ENCODE measurements around the gene ZBTB40.

DNA sequence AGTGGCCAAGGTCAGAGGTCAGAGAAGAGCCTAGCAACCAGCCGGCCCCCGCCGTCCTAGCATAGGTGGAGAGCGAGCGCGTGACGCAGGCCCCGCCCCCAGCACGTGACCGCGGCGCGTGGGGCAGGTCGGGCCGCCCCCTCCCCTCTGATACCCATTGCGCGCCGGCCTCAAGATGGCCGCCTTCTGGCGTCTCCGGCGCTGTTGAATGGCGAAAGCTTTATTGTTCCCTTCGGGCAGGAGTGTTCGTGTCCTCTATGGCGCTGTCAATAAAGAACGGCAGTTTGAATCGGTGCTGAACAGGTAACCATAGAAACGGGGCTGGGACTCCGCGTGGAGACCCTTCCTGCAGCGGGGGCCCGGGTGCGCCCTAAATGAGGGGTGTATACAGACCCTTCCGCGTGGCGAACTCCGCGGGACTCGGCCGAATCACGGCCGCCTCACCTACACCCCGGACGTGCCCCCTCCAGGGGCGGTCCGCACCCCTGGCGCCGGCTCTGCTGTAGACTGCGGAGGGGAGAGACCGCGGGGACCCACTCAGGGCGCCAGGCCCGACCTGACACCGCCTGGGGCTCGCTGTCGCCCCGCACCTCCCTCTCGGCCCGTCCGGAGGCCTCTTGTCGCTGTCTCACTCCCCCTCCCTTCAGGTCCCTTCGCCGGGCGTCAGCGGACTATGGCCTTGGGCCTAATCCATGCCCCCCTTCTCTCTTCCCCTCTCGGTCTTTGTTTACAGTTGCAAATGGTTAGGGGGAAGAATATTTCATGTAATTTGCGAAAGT lies at the start of gene ZBTB40:
- TF ChIP-seq, protein P1, sequence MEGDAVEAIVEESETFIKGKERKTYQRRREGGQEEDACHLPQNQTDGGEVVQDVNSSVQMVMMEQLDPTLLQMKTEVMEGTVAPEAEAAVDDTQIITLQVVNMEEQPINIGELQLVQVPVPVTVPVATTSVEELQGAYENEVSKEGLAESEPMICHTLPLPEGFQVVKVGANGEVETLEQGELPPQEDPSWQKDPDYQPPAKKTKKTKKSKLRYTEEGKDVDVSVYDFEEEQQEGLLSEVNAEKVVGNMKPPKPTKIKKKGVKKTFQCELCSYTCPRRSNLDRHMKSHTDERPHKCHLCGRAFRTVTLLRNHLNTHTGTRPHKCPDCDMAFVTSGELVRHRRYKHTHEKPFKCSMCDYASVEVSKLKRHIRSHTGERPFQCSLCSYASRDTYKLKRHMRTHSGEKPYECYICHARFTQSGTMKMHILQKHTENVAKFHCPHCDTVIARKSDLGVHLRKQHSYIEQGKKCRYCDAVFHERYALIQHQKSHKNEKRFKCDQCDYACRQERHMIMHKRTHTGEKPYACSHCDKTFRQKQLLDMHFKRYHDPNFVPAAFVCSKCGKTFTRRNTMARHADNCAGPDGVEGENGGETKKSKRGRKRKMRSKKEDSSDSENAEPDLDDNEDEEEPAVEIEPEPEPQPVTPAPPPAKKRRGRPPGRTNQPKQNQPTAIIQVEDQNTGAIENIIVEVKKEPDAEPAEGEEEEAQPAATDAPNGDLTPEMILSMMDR (IDR thresholded peaks at IDR 0.05), result no peak
- TF ChIP-seq, protein P2, sequence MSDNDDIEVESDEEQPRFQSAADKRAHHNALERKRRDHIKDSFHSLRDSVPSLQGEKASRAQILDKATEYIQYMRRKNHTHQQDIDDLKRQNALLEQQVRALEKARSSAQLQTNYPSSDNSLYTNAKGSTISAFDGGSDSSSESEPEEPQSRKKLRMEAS (CRISPR knock-in tag; IDR thresholded peaks at IDR 0.05), result peak; percentile 82
- TF ChIP-seq NFYB (CRISPR knock-in tag; conservative IDR thresholded peaks at IDR 0.05; ENCODE audit: low read depth) (peak; percentile 69), GABPB1 (CRISPR knock-in tag; IDR thresholded peaks at IDR 0.05) (peak; percentile 53), RELA (CRISPR knock-in tag; IDR thresholded peaks at IDR 0.05; ENCODE audit: borderline replicate concordance) (no peak), NFE2L1 (CRISPR knock-in tag; IDR thresholded peaks at IDR 0.05) (no peak), ZNF121 (CRISPR knock-in tag; IDR thresholded peaks at IDR 0.05) (no peak), TP53 (CRISPR knock-in tag; IDR thresholded peaks at IDR 0.05) (no peak), SP1 (CRISPR knock-in tag; conservative IDR thresholded peaks at IDR 0.05) (peak; percentile 99), TEAD4 (CRISPR knock-in tag; IDR thresholded peaks at IDR 0.05) (0 out of 2 replicates have a peak, but pooled peaks have one; percentile 71)
- TF ChIP-seq, protein P3, sequence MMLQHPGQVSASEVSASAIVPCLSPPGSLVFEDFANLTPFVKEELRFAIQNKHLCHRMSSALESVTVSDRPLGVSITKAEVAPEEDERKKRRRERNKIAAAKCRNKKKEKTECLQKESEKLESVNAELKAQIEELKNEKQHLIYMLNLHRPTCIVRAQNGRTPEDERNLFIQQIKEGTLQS (CRISPR knock-in tag; conservative IDR thresholded peaks at IDR 0.05), result no peak
- TF ChIP-seq, protein P4, sequence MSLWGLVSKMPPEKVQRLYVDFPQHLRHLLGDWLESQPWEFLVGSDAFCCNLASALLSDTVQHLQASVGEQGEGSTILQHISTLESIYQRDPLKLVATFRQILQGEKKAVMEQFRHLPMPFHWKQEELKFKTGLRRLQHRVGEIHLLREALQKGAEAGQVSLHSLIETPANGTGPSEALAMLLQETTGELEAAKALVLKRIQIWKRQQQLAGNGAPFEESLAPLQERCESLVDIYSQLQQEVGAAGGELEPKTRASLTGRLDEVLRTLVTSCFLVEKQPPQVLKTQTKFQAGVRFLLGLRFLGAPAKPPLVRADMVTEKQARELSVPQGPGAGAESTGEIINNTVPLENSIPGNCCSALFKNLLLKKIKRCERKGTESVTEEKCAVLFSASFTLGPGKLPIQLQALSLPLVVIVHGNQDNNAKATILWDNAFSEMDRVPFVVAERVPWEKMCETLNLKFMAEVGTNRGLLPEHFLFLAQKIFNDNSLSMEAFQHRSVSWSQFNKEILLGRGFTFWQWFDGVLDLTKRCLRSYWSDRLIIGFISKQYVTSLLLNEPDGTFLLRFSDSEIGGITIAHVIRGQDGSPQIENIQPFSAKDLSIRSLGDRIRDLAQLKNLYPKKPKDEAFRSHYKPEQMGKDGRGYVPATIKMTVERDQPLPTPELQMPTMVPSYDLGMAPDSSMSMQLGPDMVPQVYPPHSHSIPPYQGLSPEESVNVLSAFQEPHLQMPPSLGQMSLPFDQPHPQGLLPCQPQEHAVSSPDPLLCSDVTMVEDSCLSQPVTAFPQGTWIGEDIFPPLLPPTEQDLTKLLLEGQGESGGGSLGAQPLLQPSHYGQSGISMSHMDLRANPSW (CRISPR knock-in tag; conservative IDR thresholded peaks at IDR 0.05; ENCODE audit: low read depth), result no peak
